ENCODE data around the gene DMAC1.

DNA sequence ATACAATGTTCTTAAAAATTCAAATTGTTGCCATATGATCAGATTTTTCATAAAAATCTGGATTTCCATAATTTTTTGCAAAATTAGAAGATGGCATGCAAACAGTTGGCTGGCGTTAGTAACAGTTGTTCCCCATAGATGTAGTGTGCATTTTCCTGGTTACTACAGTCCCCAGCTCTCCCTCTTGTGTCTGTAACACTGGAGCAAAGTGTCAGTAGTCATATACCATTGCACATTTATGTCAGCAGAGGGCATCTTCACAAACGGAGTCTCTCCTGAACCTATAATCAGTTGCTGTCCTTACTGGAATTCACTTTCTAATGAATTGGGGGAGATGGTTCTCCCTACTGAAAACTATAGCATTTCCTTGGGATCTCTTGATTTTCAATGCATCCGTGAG lies 44.7 kb upstream of the DMAC1 start:
- TF ChIP-seq, protein P1, sequence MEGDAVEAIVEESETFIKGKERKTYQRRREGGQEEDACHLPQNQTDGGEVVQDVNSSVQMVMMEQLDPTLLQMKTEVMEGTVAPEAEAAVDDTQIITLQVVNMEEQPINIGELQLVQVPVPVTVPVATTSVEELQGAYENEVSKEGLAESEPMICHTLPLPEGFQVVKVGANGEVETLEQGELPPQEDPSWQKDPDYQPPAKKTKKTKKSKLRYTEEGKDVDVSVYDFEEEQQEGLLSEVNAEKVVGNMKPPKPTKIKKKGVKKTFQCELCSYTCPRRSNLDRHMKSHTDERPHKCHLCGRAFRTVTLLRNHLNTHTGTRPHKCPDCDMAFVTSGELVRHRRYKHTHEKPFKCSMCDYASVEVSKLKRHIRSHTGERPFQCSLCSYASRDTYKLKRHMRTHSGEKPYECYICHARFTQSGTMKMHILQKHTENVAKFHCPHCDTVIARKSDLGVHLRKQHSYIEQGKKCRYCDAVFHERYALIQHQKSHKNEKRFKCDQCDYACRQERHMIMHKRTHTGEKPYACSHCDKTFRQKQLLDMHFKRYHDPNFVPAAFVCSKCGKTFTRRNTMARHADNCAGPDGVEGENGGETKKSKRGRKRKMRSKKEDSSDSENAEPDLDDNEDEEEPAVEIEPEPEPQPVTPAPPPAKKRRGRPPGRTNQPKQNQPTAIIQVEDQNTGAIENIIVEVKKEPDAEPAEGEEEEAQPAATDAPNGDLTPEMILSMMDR (IDR thresholded peaks at IDR 0.05), result no peak
- TF ChIP-seq POLR2AphosphoS5 (IDR thresholded peaks at IDR 0.05) (no peak), POLR2A (IDR thresholded peaks at IDR 0.05; ENCODE audit: low read depth) (no peak), EP300 (IDR thresholded peaks at IDR 0.05) (no peak)

Measured in esophagus muscularis mucosa (tissue), 4 donors.